ENCODE results near the gene CNOT1. TPM values are rescaled to one million over a fixed set of nuclear protein-coding genes. Genes with fewer than 3 reads are reported as not detected.

Gene CNOT1
- total and polyA plus RNA-seq, 2 of the 4 experiments (the other 2 are of a cell fraction) = 85.5 to 357 TPM

GRCh38 chr16:58507963-58508670 lies 121.5 kb downstream of the CNOT1 start:
- Histone ChIP-seq H2BK5ac (ENCODE audit: low read depth, low read length, poor library complexity, severe bottlenecking) (no peak overlapping the region), H3K14ac (replicated peaks; ENCODE audit: low read depth, low read length) (no peak overlapping the region), H2AK5ac (ENCODE audit: low read depth, low read length) (no peak overlapping the region), H3K23ac (ENCODE audit: low read depth, low read length) (no peak overlapping the region), H4K91ac (ENCODE audit: insufficient read depth, low read depth, low read length) (no peak overlapping the region), H3K9ac (ENCODE audit: low read depth, low read length) (no peak overlapping the region), H3K4me1 (ENCODE audit: control insufficient read depth, insufficient read depth, low read length) (no peaks in the 10 kb centered on the region), H2AK9ac (replicated peaks; ENCODE audit: low read depth, low read length, poor library complexity) (no peak overlapping the region), H3K4me3 (ENCODE audit: insufficient read depth, low read depth, low read length) (no peak overlapping the region), H3K4me2 (ENCODE audit: low read depth, low read length) (no peak overlapping the region), H4K8ac (ENCODE audit: low read depth in 2 of 2, low read length in 2 of 2) (no peak overlapping the region), H3K4ac (ENCODE audit: low read depth, low read length) (no peak overlapping the region), H3K27ac (ENCODE audit: insufficient read depth, low read length) (no peak overlapping the region), H2BK20ac (ENCODE audit: low read depth, low read length) (no peak overlapping the region), H3K9me3 (ENCODE audit: control insufficient read depth, insufficient read depth, low read length) (no peaks in the 10 kb centered on the region), H2BK15ac (ENCODE audit: low read depth, low read length) (no peak overlapping the region), H4K5ac (ENCODE audit: low read depth, low read length) (no peak overlapping the region), H3K56ac (ENCODE audit: extremely low read depth, insufficient read depth, low read length) (no peak overlapping the region), H2BK120ac (ENCODE audit: low read depth, low read length) (no peak overlapping the region), H3K27me3 (ENCODE audit: control insufficient read depth, insufficient read depth, low read length) (no peaks in the 10 kb centered on the region), H3K18ac (ENCODE audit: low read depth, low read length) (no peak overlapping the region), H2AFZ (replicated peaks; ENCODE audit: low read length, poor library complexity) (no peak overlapping the region), H3K9me1 (ENCODE audit: insufficient read depth, low read length) (no peaks in the 10 kb centered on the region), H3K79me1 (ENCODE audit: low read depth in 1 of 2, low read length in 2 of 2) (no peaks in the 10 kb centered on the region), H3K36me3 (ENCODE audit: control insufficient read depth, insufficient read depth, low read length) (peaks cover 3% of the 10 kb centered on the region; the same call in 1 of the 2 replicates), H4K20me1 (ENCODE audit: insufficient read depth, low read length) (peaks cover 6% of the 10 kb centered on the region; the same call in 1 of the 2 replicates)
- intact Hi-C loops (cut with micrococcal nuclease) = no loop called here
- ATAC-seq (ENCODE audit: low read depth) = no peak
- in situ Hi-C loops (cut with MboI; ENCODE audit: low sequenced_read_pairs) = no loop called here
- BruUV-seq (replicated peaks) = no TSS peak
- DNase-seq = no peak
- 88% methylated on average over 7 of the region's 14 CpGs; no CpG with 5 or more reads in 1 of the 2 experiments for WGBS, 2 experiments (ENCODE audit: extremely low coverage in 2 of 2, insufficient read length in 1 of 2)
- ChIA-PET CTCF (interaction anchor here (0.6 kb wide), 1 partner anchor 452 kb away, joined by 4 read pairs; no protein-coding TSS in a partner anchor), POLR2A (ENCODE audit: unreplicated experiment) (no interaction called here)
- TF ChIP-seq RFX5 (IDR thresholded peaks at IDR 0.05; ENCODE audit: low read depth, low read length) = no peak
- no peak for TF ChIP-seq SMC3 (IDR thresholded peaks at IDR 0.05; ENCODE audit: low read depth, low read length)
- TF ChIP-seq MXI1 (IDR thresholded peaks at IDR 0.05; ENCODE audit: borderline replicate concordance, low read depth, low read length) = no peak
- no peak for TF ChIP-seq CHD1 (IDR thresholded peaks at IDR 0.05; ENCODE audit: low read depth, low read length)
- TF ChIP-seq RCOR1 (IDR thresholded peaks at IDR 0.05; ENCODE audit: insufficient replicate concordance, low read length) = no peak
- TF ChIP-seq NFE2L2 (IDR thresholded peaks at IDR 0.05; ENCODE audit: low read depth, low read length) = no peak
- no peak for TF ChIP-seq CTCF (conservative IDR thresholded peaks at IDR 0.05; ENCODE audit: low read depth, low read length)
- no peak for TF ChIP-seq POLR2A (IDR thresholded peaks at IDR 0.05; ENCODE audit: low read depth, low read length)
- no peak for TF ChIP-seq BHLHE40 (IDR thresholded peaks at IDR 0.05; ENCODE audit: low read depth, low read length)
- no peak for TF ChIP-seq FOS (IDR thresholded peaks at IDR 0.05; ENCODE audit: low read depth, low read length)
- TF ChIP-seq ELK1 (IDR thresholded peaks at IDR 0.05; ENCODE audit: borderline replicate concordance, low read depth, low read length) = no peak
- no peak for TF ChIP-seq RAD21 (IDR thresholded peaks at IDR 0.05; ENCODE audit: low read length)
- dilution Hi-C loops (cut with HindIII; ENCODE audit: low sequenced_read_pairs, unreplicated experiment) = no loop called here

Measured in IMR-90 (cell line).